ENCODE data around the gene ADAT3.
A peak's percentile ranks its signal among the peaks of the same experiment; 100 is the strongest.

The ADAT3 gene

GRCh38 chr19:1942934-1943555, 37.8 kb downstream of the ADAT3 start:
- DNase-seq = peak; percentile 12

- DNase-seq = no peak
These were observed 38.5 kb downstream of the ADAT3 start for GRCh38 chr19:1943661-1944087.

- no peak for DNase-seq
These were observed 39.1 kb downstream of the ADAT3 start for GRCh38 chr19:1944088-1944915.

GRCh38 chr19:1944916-1945561, 39.8 kb downstream of the ADAT3 start:
- no peak for DNase-seq

- no peak for DNase-seq
These were observed 40.7 kb downstream of the ADAT3 start for GRCh38 chr19:1945899-1946298.

DNA sequence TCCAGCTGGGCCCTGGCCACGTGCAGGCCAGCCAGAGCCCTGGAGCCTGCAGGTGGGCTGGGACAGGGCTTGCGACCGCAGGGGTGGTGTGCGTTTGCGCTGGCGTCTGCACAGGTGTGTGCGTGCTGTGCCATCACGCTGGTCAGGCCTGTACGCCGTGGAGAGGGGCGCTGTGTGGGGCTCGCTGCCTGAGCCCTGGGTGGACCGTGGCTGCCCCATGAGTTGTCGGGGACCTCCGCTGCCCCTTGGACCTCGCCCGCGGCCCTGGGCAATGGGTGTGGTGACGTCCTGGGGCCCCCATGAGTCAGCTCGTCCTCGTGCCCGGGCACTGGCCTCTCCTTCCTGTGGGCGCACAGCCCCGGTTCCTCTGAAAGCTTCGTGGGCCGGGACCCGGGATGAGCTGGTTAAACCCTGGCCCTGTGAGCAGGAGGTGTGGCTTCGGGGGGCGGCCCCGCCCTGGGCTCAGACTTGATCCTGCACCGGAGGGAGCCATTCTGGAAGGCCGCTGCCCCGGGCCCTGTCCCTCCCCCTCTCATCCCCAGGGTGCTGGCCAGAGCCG, 42.5 kb downstream of the ADAT3 start:
- DNase-seq = no peak

DNA sequence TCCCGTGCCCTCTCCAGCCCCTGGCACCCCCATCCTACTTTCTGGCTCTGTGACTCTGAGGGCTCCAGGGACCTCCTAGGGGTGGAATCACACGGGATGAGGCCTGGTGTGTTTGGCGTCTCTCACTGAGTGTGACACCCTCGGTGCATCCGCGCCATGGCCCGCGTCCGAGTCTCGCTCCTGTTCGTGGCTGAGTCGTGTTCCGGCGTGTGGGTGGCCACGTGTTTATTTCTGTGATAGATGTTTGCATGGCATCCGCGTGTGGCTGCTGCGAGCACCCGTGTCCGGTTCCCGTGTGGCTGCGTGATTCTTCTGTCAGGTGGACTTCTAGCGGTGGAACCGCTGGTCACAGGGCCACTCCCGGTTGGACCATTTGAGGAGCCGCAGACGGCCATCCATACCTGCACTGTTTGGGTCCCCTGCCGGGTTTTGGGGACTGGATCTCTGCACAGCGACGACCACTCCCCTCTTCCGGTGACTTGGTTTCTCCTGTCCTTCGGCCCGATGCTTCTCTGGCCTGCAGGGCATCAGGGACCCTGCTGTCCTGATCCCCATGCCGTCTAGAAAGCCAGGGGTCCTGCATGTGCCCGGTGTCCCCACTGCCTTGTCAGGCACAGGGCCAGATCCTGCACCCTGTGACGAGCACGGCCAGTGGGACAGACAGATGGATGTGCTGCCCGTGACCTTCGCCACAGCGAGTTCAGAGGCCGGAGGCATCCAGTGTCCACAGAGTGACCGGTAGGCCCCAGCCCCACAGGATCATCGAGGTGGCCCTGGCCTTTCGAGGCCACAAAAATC, 44.3 kb downstream of the ADAT3 start:
- no peak for DNase-seq

GRCh38 chr19:1950640-1951039, 45.4 kb downstream of the ADAT3 start:
- DNase-seq = no peak

- no peak for DNase-seq
These were observed 47.4 kb downstream of the ADAT3 start for GRCh38 chr19:1952635-1953034.

DNA sequence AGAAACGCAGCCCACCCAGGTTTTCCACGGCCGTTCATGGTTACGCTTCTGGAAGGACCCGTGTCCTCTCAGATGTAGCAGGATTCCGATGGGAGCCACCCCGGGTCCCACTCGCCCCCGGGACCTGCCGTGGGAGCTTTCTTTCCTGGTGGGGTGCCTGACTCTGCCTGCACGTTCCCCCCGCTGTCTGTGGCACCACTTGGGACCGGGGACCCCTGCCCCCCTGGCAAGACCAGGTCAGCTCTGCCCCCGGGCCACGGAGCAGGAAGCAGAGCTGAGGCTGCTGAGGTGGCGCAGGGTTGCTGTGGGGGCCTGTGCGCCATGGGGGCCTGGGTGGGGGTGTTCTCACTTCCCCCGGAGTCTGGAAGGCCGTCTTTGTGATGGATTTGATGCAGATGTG, 47.8 kb downstream of the ADAT3 start:
- DNase-seq = no peak

DNA sequence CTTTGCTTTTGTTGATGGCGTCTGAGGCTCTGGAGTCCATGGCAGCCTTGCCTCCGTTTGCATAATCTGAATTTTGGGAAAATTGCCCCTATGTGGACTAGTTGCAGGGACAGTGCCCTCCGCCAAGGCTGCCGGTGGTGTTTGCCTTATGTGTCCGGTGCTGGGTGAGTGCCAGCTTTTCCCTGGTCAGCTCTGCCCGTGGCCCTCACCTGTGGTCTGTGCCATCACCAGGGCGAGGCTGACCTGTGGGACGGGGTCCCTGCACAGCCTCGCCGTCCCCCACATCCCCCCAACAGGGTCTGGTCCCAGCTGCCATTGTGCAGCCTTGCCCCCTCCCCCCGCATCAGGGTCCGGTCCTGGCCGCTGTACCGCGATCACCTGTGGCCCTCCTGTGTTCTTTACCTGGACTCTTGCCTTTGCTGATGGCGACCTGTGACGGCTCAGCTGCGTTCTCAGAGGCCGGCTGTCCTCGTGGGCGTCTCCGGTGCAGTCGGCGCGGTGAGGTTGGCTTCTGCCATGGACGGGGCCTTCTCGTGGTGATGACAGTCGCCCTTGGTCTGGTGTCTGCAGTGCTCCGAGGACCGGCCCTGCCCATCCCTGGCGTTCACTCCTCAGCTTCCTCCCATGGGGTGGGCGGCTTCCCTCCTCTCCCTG, 48.4 kb downstream of the ADAT3 start:
- no peak for DNase-seq

- DNase-seq = no peak
These were observed 49.3 kb downstream of the ADAT3 start for GRCh38 chr19:1954532-1954933.

DNA sequence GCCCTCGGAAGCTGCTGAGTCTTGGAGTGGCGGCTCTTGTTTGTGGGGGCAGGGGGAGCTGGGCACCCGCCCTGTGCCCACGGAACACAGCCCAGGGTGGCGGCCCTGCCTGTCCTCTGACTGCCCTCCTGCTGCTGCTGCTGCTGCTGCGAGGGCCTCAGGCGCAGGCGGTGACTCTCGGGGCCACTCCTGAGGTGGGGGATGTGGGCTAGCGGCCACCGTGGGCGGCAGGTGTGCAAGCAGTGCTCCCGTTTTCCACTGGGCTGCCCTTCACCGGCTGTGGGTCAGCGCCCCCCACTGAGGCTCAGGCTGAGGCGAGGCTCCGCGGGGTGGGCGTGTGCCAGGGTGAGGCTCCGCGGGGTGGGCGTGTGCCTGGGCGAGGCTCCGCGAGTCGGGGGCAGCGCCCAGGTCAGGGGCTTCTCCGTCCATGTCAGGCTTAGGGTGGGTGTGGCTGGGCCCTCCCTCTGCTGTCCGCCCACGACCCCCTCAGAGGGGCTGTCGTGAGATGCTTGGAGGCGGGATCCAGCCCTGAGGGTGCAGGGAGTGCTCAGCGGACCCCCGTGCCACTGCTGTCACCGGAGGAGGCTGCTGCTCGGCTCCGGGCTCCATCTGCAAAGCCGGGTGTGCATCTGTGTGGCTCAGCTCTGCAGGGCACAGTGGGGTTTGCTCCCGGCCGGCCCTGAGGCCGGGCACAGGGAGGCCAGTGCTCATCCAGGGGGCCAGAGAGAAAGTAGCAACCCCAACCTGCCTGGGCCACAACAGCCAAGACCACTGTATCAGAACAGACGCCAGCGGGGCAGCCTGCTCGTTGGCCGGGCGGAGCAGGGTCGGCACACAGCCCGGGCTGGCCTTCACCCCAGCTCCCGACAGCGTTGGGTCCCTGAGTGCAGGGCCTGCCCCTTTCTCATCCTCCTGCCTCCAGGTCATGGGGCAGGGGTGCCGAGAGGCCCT, 50.2 kb downstream of the ADAT3 start:
- DNase-seq = no peak

GRCh38 chr19:1956122-1956494, 50.9 kb downstream of the ADAT3 start:
- DNase-seq = no peak

DNA sequence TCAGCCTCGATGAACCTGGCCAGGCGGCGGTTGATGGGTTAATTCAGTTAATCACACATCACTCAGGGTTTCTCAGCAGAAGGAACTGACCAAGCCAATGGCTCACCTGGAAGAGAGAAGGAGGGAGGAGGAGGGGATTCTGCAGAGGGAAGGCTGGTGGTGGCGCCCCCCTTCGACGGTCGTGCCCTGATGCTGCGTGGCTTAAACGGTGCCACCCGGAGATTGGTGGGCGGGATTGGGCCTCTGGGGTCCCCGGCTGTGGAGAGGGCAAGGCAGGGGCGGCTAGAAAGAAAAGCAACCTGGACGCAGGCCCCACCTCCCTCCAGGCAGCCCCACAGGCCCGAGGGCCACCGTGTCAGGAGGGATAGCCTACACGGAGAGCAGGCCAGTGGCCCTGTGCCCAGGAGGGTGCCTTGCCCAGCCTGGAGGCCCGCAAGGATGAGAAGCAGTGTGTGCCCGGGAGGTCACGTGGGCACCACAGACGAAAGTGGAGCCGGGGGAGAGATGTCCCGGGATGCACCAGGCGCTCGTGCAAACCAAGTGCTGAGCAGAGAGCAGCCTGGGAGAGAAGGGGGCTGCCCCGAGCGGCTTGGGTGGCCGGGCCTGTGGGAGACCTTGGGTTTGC, 51.8 kb downstream of the ADAT3 start:
- DNase-seq = no peak

DNA sequence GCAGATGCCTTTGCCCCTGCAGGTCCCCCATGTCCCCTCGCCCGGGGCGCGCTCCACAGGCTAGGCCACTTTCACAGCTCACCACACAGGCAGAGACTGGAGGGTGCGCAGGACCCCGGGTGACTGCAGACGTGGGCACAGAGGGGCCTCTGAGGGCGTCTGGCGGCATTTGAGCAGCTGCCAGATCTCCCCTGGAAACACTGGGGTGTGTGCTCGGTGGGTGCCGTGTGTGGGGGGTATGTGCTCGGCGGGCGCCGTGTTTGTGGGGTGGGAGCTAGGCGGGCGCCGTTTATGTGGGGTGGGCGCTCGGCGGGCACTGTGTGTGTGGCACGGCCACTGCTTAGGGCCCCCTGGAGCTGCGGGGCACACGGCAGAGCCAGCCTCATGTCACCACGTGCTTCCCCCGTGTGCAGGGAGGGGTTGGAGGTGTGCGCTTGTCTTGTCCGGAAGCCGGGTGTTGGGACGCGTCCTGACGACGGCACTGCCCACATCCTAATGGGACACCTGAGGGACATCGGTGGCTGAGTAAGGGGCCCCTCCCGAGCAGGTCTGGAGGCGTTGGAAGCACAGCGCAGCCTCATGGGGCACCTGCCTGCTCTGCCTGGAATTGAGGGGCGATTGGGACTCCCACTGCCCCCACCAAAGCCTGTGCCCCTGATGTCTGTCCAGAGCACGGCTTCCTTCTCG, 52.5 kb downstream of the ADAT3 start:
- DNase-seq = no peak

- DNase-seq = no peak
These were observed 54.9 kb downstream of the ADAT3 start for GRCh38 chr19:1959928-1960589.

- no peak for DNase-seq
These were observed 56.0 kb downstream of the ADAT3 start for GRCh38 chr19:1961000-1961883.
